Right lobe of liver (tissue), 4 donors: ENCODE measurements around the gene C3AR1.

ENCODE experiments used
- POLR2A ChIP-seq: fragments of 450-650 bp; IDR thresholded peaks from one replicate; pipeline ENCODE4 v1.6.1; 2017; ENCODE audit warnings: antibody characterized with exemption, mild to moderate bottlenecking
- TF ChIP-seq, protein P1 (sequence below), 4 donors: fragments of 200-600 bp in 3 of 4; fragments of 450-650 bp in 1 of 4; IDR thresholded peaks; one replicate each; pipeline versions ENCODE4 v1.5.1 to v1.8.0; 2016 to 2022; ENCODE audit warnings: antibody characterized with exemption in 4 of 4, mild to moderate bottlenecking in 2 of 4
- donor health status: DM: no; HTN: no; CAD: no.
- donor health status: DM: no; HTN: no; CAD: no.
- donor health status: DM: no; HTN: yes; CAD: no.

- TF ChIP-seq, protein P1, sequence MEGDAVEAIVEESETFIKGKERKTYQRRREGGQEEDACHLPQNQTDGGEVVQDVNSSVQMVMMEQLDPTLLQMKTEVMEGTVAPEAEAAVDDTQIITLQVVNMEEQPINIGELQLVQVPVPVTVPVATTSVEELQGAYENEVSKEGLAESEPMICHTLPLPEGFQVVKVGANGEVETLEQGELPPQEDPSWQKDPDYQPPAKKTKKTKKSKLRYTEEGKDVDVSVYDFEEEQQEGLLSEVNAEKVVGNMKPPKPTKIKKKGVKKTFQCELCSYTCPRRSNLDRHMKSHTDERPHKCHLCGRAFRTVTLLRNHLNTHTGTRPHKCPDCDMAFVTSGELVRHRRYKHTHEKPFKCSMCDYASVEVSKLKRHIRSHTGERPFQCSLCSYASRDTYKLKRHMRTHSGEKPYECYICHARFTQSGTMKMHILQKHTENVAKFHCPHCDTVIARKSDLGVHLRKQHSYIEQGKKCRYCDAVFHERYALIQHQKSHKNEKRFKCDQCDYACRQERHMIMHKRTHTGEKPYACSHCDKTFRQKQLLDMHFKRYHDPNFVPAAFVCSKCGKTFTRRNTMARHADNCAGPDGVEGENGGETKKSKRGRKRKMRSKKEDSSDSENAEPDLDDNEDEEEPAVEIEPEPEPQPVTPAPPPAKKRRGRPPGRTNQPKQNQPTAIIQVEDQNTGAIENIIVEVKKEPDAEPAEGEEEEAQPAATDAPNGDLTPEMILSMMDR (IDR thresholded peaks at IDR 0.05) = no peak
- TF ChIP-seq POLR2A = no peak
Observed at GRCh38 chr12:8057839-8058238, 8.3 kb downstream of the C3AR1 start.
